ENCODE results near the gene UBTD1.
"Not testable (repeated sequence)": the region's sequence is repeated elsewhere in the genome, so short reads cannot be mapped to it uniquely, and the experiment has no call there.

The UBTD1 gene, protein sequence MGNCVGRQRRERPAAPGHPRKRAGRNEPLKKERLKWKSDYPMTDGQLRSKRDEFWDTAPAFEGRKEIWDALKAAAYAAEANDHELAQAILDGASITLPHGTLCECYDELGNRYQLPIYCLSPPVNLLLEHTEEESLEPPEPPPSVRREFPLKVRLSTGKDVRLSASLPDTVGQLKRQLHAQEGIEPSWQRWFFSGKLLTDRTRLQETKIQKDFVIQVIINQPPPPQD

DNA sequence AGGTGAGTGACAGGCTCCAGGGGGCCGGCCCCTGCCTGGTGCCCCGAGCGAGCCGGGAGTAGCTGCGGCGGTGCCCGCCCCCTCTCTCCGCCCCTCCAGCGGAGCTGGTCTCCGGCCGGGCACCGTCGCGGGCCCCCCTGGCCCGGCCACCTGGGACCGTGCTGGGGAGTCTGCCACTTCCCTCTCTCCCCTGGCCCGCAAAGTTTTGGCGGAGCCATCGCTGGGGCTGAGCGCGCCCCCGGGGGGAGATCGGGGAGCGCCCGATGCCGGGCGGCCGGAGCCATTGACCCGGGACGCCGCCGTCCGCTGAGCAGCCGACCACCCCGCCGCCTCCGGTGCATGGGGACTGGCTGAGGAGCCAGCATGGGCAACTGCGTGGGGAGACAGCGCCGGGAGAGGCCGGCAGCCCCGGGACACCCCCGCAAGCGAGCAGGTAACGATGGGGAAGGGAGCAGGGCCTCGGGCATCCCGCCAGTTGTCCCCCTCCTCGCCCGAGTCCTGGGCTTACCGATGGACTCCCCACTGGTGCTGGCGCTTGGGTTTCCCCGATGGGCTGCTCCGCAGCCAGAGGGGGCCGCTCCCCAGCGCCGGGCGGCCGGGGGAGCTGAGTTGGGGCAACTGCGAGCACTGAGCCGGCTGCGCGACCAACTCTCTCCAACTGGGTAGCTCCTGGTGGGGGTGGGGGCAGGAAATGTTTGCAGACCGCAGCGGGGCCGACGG is at the start of gene UBTD1:
Gene UBTD1 (plus strand): TSS at position 84 of the 720 bp plus-strand sequence. CDS start 280 bp downstream, at position 364.
- DNase-seq, result no peak

DNA sequence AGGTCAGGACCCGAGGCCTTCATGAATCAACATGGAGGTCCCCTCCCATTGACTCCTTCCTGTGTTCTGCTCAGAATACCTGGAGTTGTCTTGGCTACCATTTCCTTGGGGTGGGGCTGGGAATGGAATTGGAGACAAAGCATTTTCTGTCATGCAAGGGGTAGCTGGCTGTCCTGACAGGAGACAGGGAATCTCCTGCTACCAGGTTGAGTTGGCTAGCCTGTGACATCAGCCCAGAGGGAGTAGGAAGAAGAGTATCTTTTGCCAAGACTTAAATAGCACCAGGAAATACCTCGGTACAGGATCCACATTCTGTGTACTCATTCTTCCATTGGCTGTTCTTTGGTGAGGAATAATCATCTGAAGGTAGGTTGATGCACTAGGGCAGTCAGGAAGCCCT is 47.9 kb upstream of the UBTD1 start:
- no peak for DNase-seq

DNA sequence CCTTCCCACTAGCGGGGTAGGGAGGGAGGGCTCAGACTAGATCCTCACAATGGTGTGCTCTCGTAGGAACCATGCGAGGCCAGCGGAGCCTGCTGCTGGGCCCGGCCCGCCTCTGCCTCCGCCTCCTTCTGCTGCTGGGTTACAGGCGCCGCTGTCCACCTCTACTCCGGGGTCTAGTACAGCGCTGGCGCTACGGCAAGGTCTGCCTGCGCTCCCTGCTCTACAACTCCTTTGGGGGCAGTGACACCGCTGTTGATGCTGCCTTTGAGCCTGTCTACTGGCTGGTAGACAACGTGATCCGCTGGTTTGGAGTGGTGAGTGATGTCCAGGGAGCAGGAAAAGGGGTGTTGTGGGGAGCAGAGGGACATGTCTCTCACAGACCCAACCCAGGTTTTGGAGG is 47.1 kb upstream of the UBTD1 start:
- DNase-seq, result no peak

DNA sequence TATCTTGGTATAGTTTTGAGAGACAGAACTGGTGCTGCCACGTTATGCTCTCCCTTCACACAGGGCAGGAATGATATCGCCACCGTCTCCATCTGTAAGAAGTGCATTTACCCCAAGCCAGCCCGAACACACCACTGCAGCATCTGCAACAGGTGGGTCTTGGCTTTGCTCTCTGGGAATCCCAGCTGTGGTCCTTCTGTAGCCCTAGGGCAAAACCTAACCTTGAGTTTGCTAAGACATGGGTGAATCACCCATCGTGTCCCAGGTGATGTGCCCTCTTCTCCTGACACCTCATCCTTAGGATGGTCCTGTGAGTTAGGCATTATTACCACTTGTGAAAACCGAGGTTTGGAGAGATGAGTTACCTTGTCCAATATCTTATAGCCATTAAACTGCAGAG is 46.4 kb upstream of the UBTD1 start:
- DNase-seq, result no peak

DNA sequence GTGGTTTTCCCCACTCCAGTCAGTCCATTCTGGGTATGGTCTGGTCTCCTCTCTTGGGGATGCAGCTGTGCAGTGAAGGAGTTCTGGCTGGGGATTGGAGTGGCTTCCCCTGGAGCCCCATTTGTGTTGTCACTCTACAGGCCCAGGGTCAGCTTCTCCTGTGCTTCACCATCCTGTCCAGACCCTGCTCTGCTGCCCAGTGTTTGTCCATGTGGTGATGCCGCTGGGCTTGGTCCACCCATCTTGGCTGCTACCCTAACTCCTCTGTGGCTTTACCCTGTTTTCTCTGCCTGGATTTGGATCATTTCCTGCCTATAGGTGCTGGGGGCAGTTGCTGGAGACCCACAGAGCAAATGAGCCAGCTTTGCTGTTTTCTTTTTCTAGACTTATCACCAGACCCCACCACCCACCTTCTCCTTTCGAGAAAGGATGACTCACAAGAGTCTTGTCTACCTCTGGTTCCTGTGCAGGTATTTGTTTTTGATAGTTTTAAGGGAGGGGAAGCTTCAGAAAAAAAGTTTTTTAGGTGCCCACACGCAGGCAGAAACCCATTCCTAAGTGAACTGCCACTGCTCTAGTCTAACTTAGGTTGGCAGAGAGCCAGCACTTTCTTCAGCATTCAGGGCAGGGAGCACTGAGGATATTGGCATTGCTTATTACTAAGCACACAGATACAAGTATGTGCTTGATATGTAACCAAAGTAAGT is 44.2 kb upstream of the UBTD1 start:
- DNase-seq, result no peak

DNA sequence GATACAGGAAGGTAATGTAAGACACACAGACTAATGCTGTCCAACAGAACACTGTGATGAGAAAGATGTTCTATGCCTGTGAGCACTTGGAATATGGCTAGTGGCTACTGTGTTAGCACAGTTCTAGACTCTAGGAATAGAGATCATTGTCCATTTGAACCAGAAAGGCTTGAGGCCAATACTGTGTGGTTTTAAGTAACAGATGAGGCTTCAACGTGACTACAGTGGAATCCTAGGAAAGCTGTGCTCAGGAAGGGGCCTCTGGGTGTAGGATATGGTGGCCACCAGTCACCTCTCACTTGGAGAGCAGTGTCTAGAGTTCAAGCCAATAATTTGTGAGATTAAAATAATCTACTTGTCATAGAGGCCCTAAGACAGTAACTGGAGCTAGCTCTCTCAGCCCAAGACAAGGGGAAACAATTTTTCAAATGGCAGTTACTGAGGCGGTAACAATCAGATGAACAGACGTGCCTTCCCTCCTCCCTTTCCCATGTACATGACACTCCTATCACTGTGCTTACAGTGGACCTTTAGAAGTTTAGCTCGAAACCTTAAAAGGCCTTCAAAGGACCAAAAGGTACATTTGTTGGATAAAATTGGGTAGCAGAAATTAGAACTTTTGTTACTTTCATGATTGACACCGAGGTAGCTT is 42.6 kb upstream of the UBTD1 start:
- DNase-seq, result no peak

DNA sequence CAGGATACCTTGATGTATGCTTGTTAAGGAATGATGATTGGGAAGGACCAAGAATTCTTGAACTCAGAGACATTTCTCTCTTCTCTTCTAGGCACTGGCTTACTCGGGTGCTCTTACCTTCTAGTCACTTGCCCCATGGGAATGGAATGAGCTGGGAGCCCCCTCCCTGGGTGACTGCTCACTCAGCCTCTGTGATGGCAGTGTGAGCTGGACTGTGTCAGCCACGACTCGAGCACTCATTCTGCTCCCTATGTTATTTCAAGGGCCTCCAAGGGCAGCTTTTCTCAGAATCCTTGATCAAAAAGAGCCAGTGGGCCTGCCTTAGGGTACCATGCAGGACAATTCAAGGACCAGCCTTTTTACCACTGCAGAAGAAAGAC is 42.0 kb upstream of the UBTD1 start:
- DNase-seq, result no peak

DNA sequence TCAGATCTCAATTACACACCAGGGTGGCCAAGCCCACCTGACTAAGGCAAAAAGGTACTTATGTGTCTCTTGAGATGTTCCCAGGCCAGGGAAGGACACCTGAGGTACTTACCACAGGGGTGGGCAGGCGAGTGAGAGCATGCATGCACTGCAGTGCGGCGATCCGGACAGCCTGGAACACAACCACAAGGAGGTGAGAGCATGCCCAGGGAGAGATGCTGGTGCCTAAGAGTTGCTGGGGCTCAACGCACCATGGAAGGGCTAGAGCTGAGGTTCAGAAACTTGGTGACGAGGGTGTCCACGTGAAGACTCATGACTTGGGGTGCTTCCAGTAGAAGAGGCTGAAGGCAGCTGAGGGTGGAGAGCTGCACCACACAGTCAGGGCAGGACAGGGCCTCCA is 39.6 kb upstream of the UBTD1 start:
- DNase-seq, result no peak

DNA sequence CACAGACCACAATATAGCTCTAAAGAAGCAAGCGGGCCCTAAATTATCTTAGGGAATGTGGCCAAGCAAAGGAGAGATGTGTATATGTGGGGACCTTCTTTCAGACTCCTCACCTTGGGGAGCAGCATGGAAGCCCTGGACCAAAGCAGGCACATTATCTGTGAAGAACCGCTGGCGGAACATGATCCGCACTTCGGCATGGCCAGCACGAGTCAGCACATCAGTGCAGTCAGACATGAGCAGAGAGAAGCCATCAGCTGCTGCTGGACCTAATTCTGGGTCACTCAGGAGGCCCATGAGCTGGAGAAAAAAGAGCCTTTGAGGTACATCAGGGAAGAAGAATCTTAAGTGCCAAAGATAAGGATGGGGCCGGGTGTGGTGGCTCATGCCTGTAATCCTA is 38.8 kb upstream of the UBTD1 start:
- no peak for DNase-seq

DNA sequence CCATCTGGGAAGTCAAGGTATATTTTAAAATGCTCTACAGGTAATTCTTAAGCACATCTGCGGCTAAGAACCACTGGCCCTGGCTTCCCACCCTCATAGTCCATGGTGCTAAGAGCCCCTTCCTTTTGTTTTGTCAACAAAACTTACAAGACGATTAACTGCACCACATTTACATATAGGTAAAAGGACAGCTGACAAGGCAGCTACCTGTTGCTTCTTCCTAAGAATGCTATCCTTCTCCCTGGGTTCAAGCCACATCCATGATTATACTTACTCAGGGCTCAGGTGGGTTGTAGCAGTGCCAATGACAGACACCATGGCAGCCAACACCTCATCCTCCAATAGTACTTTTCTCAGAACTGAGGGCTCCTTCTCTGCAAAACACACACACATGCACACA is 36.4 kb upstream of the UBTD1 start:
- DNase-seq, result no peak

DNA sequence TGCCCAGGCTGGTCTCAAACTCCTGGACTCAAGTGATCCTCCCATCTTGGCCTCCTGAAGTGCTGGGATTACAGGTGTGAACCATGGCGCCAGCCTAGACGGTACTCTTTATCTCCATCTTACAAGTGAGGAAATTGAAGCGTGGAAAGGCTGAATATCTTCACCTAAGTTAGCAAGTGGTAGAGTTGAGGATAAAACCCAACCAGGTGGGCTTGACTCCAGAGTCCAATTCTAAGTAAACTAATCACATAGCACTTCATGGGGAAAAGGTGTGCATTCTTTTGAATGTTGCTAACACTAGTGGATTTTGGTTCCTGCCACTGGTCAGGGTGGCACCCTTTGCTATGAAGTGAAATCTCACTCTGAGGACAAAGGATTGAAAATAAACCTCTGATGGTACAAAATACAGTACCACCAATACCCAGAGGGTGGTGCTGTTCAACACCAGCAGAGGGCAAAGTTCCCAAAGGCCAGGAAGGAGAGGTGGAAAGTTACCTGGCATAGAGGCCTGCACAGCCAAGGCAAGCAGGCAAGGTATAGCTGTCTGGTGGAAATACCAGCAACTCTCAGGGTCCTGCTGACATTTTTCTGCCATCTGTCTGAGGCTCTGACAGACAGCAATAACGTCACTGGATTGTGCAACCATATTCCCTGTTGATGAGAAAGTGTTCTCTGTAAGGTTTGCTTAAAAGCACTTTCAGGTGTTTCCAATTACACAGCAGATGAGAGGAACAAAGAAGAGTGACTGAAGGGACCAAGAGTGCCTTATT is 35.2 kb upstream of the UBTD1 start:
- peak; percentile 37 for DNase-seq

DNA sequence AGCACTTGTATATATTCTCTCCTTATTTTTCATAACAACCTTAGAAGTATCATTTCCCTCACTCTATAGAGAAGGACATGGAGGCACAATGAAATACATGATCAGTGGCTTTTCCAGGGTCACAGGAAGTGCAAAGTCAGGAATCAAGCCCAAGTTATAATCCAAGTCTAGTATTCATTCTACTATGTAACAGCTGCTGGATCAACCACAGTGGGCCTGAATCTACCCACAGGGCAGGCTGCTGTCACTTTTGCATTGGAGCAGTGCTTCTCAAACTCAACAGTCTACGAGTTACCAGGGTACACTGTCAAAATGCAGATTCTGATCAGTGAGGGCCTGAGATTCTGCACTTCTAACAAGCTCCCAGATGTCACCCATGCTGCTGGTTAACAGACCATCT is 34.5 kb upstream of the UBTD1 start:
- no peak for DNase-seq

DNA sequence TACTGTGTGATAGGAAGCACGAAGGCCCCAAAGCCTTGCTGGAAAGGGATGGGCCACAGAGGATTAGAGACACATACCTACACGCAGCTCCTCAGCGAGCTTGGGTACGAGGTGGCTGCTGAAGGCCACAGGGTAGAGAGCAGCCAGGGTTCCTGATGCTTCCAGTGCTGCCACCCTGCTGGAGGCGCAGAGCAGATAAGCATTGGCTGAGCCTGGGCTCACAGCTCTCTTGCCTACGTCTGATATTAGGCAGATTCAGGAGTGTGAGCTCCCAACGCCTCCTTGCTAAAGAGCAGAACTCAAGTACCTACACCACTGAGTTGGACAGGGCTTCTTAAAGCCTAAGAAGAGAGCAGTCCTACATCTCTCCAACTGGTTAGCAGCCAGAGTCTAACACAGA is 32.7 kb upstream of the UBTD1 start:
- no peak for DNase-seq

DNA sequence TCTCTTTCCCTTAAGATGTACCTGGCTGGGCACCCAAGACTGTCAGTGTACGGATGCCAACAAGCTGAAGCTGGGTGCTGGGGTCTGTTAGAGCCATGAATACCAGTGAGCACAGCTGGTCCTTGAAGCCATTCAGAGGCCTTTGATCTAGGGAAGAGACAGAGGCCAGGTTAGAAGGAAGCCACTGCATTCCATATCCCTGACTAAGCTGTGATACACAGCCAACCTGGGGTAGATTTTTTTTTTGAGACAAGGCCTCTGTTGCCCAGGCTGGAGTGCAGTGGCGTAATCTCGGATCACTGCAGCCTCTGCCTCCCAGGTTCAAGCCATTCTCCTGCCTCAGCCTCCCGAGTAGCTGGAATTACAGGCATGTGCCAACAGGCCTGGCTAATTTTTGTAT is 32.0 kb upstream of the UBTD1 start:
- DNase-seq, result no peak

DNA sequence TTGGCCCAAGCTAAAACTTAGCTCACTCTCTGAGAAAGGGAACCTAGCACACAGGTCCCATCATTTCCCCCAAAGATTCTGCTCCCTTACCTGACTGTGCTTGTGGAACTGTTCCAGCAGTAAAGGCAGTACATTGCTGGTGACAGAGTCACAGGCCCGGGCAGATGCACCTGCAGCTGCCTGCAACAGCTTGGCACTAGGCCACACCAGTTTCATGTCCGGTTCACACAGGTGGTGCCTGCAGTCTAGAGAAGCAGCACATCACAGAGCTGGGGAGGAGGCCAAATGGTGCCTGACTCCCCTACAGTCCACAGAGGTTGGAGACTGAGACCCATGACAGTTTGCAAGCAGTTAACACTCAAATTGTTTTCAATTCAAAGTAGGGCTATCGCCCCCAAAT is 30.6 kb upstream of the UBTD1 start:
- no peak for DNase-seq

DNA sequence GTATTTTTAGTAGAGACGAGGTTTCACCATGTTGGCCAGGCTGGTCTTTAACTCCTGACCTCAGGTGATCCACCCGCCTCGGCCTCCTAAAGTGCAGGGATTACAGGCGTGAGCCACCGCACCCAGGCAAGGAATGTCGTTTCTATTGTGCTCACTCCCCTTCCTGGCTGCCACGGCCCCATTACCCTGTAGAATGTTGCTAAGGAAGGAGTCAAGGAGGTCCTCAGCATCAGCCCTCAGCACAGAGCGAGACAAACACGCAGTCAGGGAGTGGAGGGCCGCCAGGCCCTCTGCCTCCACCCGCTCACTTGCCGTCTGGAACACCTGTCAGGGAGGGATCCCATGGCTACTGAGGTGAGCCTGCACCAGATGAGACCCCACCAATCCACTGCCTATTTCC is 29.9 kb upstream of the UBTD1 start:
- DNase-seq, result not testable (repeated sequence)

DNA sequence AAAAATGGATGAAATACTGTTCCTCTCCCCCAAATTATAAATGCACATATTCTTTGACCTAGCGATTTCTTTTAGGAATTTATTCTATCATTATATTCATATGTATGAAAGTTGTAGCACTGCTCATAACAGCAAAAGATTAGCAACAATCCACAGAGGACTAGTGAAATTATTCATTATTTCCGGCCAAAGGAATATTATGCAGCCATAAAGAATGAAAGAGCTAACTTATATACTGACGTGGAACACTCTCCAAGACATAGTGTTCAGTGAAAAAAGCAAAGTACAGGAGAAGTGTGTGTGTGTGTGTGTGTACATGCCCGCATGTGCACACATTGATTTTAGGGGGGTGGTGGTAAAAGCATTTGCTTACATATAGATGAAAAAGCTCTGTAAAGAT is 23.8 kb upstream of the UBTD1 start:
- no peak for DNase-seq

DNA sequence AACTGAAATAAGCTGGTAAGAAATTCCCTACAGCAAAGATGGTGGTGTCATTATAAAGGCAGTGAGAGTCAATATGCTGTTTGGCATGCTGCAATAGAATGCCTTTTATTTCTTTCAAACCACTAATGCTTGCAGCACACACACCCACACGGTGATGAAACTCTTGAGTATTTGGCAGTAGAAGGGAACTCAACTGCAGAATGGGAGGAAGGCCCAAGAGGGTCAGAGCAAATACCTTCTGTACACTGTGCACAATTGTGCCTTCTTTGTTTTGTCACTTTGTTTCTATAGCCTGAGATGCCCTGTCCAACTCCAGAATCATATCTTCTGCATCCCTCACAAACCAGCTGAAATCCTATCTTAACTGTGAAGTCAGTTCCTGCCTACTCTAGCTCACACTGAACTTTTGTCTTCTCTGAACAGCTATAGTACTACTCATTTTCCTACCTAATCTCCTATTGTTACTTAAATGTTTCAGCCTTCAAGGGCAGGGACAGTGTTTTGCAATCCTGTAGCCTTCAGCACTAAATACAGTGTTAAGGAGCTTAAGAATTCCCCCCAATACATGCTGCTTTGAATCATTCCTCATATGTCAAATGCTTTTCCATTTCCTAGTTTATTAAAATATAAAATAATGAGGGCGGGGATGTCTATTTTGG is 22.7 kb upstream of the UBTD1 start:
- DNase-seq, result no peak

DNA sequence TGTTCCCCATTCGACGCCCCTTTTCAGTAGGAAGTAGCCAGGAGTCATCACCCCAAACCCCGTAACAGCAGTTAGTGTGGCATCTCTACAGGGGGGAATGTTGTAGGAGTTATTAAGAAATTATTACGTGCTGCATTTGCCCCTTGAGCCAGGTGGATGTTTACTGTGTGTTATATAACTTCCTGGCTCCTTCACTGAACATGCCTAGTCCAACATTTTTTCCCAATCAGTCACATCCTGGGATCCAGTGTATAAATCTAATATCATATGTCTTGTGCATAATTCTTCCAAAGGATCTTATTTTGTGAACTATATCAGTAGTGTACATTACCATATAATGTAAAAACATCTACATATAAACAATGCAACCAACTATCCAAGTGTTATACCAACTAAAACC is 19.3 kb upstream of the UBTD1 start:
- not testable (repeated sequence) for DNase-seq

DNA sequence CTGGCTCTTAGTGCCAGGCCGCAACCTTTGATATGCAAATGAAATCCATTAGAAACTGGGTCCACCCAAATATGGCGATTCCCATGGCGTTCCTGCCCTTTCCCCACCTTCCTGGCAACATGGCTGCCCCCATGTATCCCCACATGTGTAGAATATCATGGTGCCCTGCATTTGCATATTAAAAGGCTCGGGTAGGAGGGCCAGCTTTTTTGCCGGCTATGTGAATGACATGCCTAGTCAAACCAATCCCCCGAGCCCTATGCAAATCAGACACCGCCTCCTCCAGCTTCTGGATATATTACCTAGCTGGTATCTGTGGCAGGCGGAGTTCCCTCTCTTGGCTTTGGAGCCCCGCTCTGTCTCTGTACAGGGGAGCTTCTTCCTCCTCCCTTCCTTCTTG is 18.8 kb upstream of the UBTD1 start:
- no peak for DNase-seq

DNA sequence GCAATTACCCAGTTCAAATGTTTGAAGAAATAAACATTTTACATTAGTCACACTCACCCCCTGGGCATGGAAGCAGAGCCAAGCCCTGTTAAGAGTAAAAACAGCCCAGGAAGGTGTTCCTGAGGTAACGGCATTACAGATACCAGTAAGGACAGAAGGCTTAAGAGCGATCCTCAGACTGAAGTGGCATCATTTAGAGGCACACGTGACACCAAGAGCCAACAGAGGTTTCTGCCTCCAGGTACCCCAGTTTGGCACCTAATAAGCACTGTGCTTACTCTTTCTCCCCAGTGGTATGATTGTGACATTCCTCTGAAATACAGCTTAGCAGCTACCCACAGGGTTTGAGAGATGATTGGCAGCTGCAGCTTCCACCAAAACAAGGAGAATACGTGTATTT is 17.7 kb upstream of the UBTD1 start:
- no peak for DNase-seq

DNA sequence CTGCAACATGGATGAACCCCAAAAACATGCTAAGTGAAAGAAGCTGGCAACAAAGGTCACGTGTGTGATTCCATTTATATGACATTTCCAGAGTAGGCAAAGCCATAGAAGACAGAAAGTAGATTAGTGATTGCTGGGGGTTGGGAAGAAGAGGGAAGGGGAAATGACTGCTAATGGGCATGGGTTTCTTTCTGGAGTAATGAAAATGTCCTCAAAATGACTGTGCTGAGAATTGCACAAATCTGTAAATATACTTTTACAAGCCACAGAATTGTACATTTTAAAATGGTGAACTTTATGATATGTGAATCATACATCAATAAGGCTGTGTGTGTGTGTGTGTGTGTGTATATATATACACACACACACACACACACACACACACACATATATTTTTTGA is 16.3 kb upstream of the UBTD1 start:
- DNase-seq, result no peak

DNA sequence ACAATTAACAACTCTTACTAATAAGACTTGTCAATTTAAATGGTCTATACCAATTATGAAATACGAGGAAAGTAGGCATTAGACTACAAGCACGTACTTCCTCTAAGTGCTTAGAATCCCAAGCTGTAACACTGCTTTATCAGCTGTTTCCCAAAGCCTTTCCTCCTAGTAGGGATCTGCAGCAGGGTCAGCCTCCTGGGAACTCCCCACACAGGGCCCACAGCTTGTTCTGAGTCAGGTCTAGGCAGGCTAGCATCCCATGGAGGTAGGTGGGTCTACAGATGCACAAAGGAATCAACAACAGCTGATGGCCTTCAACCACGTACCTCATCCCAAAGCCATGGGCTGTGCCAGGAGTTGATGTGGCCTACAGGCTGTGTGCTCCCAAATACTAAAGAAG is 15.2 kb upstream of the UBTD1 start:
- no peak for DNase-seq
